Activated naive CD8-positive, alpha-beta T cell treated with anti-CD3 and anti-CD28 coated beads, Interleukin-2, amount 50 U/mL, for 16 hours (primary cell): ENCODE data around the gene SLC18A2.
"Not testable (repeated sequence)": the region's sequence is repeated elsewhere in the genome, so short reads cannot be mapped to it uniquely, and the experiment has no call there.

ENCODE experiments used
- DNase-seq: peaks from one replicate; pipeline ENCODE4 v3.0.0-alpha.2; 2020; ENCODE audit warnings: low read depth, low spot score

The SLC18A2 gene

DNA sequence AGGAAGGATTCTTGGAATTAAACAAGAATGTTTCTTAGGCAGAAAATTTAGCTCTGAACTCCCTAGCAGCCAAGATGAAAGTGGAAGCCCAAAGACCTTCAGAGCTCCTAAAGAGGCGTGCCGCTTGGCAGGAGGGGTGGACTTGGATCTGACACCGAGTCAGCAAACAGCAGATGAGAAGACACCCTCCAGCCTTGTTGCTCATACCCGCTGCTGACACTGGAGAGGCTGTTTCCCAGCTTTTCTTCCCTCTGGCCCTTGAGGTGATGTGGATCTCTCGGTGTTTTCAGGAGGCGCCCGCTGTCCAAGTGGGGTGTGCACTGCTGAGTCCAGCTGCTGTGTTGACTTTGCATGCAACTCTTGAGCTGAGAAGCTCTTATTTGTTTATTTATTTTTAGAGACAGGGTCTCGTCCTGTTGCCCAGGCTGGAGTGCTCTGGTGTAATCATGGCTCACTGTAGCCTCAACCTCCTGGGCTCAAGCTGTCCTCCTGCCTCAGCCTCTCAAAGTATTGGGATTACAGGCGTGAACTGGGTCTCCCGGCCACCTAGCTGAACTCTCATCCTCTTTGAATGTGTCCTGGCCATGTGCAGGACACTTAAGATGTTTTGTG, 21.5 kb downstream of the SLC18A2 start:
- no peak for DNase-seq

DNA sequence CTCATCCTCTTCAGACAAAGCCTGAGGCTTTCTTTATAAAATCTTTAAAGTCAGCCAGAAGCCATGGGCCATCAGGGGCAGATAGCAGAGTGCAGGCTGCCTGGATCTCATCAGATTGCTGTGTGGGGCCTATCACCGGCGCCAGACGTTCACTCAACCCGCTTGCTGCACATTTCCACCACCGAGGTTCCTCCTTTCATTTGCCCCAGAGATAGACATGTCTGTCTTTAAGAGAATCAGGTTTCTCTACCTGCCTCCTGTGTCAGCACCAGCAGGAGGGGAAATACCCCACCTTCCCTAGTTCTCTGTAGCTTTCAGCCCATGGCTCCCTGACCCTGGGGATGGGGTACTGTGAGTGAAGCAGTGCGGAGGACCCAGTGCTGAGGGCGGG, 22.0 kb downstream of the SLC18A2 start:
- no peak for DNase-seq

DNA sequence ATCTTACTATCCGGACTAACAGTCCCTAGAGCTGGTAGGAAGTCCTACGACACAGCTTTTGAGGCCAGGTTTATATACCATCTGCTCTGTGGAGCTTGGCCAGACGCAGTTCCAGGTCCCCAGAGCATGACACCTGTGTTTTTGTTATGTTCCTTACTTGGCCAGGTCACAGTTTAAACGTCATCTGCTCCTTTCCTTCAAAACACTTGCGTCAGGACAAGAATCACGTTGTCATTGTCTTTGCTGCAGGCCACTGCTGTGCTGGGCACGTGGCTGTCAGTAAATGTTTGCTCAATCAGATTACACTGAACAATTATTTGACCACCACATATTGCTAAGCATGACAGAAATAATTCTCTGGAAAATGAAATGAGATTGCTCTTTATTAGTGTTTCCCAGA, 23.9 kb downstream of the SLC18A2 start:
- no peak for DNase-seq

DNA sequence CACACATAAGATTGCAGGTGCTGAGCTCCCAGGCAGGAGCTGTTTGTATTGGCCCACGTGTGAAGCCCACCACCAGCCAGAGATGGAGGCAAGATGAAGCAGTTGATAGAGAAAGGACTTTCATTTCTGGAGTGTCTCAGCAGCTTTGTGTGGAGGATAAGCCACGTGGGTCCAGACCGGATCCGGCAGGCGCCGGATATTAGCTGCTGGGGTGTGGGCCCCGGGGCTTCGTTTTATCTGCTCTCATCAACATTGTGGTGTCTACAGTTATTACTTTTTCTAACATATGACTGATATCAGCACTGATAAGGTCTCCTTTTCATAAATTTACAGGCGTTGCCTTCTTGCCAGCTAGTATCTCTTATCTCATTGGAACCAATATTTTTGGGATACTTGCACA, 25.5 kb downstream of the SLC18A2 start:
- DNase-seq, result no peak

DNA sequence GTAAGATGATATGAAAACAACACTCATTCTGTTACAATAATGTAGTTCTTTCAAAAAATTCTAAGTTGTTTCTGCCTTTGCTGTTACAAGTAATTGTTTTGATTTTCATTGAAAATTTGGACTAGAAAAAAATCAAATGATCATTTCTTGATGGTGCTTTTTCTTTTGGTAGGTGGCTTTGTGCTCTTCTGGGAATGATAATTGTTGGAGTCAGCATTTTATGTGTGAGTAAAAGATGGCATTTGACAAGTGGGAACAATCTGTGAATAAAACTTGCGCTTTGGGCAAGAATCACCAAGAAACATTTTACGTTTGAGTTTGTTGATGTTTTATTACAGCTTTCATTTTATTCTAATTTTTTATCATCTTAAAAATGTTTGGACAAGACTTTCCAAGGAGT, 25.9 kb downstream of the SLC18A2 start:
- no peak for DNase-seq

DNA sequence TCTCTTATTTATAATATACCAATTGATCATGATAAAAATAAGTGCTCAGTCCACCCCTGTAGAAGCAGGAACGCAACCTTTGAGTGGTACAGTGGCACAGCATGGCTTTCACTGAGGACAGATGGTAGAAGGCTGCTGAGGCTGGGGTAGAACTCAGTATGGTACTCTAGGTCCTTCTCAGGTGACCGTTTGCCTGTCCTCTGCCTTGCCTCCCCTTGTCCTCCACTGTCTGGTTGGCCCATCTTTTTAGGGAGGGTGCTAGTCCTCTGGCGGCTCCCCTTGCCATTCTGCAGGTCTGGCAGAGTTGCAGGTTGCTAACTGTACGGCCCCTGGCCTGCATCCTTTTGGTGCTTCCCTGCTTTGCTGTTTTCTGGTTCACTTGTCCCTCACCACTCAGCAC, 27.3 kb downstream of the SLC18A2 start:
- no peak for DNase-seq

DNA sequence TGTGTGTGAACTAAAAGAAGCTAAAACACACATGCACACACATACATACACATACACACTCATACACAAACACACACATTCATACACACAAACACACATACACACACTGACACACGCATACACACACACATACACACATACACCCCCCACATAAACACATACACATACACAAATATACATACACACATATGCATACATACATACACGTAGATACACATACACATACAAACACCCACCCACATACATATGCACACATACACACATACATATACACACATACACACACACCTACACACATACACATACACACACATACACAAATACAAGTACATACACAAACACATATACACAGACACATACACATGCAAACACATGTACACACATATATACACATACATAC, 28.0 kb downstream of the SLC18A2 start:
- DNase-seq, result no peak

DNA sequence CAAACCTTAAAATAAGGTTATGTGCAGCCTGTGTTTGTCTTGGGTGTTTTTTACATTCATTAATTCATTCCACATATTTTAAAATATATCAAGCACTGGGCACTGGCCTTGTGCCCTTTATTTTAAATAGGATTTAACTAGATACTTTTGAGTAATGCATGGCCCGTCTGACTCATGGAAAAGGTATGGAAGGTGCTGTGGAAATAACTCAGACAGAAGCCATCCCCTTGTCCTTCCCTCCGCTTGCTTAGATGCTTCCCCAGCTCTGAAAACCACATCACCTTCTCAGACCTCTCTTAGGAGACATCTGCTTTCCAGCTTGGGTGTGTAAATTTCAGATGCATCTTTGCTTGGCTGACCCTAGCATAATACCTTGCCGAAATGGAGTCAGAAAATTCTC, 30.5 kb downstream of the SLC18A2 start:
- no peak for DNase-seq

DNA sequence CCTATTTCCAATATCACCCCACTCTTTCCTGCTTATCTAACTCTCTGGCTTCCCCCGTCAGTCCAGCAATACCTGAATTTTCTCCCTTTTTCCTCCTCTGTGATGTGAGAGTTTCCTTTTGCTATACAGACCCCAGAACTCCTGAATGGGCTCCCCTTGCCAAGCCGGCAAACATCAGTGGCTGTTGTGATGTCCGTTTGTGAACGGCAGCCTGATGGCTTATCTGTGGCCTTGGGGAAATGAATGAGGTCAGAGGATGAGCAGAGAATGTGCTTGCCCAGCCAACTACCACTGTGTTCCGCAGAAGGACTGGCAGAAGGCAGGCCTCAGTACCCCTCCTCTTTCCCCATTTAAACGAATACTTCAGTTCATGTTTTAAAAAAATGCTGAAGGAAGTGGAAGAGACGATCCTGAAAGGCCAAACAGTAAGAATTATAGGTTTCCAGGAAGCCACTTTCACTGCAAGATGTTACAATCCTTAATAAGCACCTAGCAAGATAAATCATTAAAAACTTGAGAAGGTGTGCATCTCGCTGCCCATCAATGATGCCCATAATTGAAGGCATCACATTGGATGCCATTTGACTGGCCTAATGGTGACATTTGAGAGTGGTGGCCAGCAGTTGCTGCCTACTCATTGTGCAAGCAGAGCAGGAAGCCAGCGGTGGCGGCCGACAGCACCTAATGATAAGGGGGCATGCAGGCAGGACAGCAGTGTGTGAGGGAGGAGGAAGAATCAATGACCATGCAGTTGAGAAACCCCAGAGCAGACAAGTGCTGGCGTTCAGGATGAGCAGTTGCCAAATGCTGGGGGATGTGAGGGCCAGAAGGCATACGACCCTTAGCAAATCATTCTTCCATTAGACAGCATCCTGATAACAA, 31.5 kb downstream of the SLC18A2 start:
- no peak for DNase-seq

DNA sequence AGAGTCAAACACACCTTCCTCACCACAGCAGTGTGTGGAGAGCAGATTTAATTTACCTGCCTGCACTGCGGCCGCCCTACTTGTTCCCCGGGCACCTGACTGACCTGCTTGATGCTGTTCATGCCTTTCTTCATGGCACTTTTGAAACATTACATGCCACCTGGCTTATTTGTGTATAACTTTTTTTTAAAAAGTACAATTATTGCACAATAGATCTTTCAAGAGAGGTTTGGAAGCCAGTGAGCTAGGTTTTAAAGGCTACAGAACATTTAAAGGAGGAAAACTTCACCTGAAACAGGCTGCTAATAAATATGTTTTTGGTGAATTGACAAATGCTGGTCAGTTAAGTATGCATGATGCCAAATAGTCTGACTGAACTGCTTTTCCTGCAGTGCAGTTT, 33.1 kb downstream of the SLC18A2 start:
- no peak for DNase-seq

DNA sequence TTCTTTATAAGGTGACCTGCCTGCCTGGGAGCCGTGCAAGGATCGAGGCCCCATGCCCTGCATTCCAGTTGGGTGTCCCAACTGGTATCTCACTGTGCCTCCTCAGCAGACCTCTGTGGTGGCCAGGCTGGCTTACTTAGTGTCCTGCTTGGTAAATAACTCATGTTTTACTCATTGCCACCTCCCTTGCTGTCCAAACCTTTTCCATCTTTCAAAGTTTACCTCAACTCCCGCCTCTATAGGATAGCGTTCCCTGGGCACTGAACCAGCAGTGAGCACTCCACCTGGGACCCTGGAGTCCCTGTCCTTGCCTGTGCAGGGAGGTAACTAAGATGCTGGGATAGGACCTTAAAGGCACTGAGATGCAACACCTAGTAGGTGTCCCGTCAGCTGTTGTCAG, 33.6 kb downstream of the SLC18A2 start:
- no peak for DNase-seq

DNA sequence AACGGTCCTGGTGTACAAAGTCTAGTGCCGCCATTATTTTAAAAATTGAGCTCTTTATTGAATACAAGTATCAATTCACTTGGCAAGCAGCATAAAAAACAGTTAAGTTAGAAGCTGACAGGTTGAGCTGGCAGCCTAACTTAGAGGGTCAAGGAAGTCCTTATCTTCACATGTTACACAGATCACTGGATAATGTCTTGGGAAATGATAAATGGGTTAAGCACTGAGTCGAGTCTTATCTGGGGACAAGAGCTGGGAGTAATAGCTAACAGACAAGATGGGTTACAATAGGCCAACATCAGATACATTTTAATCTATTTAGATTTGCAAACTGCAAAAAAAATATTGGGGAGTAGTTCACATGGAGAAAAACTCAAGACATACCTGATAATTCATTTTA, 34.2 kb downstream of the SLC18A2 start:
- no peak for DNase-seq

DNA sequence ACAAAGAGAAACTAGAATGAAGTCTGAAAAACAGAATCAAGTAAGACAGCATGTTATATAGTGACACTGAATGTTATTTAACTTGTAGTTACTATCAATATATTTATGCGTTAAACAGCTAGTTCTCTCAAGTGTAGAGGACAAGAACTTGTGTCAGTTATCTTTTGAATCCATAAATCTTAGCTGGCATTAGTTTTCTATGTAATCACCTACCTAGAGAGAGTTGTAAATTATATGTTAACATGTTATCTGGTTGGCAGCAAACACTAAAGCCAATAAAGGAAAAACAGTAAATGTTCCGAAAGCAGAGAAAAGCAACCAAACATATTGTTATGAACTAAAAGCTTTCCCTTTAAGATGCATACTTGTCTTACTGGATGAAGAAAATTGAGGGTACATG, 36.8 kb downstream of the SLC18A2 start:
- no peak for DNase-seq

DNA sequence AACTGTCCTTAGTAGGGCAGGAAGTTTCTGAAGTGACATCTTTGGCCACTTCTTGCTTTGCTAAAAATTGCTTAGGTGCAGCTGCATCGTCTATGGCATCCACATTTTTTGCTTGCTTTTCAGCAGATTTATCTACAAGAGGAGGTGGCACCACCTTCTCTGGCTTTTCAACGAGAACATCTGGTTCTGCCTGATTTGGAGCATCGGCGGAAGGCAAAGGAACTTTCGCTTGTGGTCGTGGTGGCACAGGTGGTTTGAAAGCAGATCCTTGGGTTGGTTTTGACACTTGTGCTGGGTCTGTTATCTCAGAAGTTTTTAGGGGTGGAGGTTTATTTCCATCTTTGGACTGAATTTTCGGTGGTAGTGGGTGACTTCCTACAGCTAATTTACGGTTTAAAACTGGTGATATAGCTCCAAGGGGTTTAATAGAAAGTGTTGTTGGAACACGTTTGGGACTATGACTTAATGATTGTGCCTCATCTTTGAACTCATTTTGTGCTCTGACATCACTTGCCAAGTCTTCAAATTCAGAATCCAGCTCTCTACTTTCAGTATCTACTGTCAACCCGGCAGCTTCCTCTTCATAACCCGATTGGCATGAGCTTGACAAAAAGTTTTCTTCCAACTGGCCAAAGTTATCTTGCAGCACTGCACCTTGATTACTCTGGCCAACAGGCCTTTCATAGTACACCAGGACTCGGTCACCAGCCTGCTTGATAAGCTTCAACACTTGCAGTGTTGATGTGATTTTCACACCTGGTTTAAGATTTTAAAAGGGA, 44.0 kb downstream of the SLC18A2 start:
- no peak for DNase-seq

DNA sequence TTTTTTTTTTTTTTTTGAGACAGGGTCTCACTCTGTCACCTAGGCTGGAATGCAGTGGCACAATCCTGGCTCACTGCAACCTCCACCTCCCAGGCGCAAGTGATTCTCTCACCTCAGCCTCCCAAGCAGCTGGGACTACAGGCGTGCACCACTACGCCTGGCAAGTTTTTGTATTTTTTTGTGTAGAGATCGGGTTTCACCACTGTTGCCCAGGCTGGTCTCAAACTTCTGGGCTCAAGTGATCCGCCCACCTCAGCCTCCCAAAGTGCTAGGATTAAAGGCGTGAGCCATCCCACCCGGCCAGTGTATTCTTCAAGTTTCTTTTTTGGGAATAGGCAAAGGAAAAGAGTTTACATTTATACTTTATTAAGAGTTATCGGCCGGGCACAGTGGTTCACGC, 50.0 kb downstream of the SLC18A2 start:
- DNase-seq, result not testable (repeated sequence)

DNA sequence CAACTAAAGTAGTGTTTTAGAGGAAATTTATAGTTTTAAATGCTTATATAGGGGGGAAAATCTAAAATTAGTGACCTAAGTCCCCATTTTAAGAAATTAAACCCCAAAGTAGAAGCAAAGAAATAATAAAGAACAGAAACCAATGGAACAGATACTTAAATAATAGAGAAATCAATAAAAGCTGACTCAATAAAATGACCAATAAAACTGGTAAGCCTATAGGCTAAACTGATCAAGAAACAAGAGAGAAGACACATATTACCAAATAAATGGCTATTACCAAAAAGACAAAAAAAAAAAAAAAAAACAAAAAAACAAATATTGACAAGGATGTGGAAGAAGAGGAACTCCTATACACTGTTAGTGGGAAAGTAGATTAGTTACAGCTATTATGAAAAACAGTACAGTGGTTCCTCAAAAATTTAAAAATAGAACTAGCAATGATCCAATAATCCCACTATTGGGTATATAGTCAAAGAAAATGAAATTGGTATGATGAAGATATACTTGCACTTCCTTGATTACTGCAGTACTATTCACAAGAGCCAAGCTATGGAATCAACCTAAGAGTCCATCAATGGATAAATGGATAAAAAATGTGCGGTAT, 53.2 kb downstream of the SLC18A2 start:
- no peak for DNase-seq

DNA sequence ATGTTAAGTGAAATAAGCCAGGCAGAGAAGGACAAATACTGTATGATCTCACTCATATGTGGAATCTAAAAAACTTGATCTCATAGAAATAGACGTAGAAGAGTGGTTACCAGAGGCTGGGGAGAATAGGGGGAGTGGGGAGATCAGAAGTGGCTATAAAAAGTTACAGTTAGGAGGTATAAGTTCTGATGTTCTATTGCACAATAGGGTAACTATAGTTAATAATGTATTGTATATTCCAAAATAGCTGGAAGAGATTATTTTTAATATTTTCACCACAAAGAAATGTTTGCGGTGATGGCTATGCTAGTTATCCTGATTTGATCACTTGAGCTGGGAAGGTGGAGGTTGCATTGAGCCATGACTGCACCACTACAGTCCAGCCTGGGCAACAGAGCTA, 53.8 kb downstream of the SLC18A2 start:
- no peak for DNase-seq

DNA sequence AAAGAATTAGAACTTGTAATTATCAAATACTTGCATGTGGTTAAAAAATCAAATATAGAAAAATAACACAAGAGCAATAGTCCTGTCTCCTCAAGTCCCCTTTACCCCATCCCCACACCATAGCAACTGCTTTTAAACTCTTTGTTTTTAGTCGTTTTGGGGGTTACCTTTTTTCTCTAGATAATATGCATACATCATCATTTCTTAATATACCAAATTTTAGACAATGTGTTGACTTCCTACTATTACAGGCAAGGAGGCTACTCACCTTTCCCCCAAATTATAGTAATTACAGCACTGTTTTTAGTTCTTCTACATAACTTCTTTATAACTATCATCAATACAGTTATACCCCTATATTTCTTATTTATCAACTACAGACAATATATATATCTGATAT, 57.3 kb downstream of the SLC18A2 start:
- no peak for DNase-seq

DNA sequence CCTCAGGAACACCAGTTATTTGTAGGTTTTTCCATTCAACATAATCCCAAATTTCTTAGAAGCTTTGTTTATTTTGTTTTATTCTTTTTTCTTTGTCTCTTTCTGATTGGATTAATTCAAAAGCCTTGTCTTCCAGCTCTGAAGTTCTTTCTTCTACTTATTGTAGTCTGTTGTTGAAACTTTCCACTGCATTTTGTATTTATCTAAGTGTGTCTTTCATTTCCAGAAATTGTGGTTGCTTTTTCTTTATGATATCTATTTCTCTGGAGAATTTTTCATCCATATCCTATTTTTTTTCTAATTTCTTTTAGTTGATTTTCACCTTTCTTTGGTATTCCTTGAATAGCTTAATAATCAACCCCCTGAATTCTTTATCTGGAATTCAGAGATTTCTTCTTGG, 58.5 kb downstream of the SLC18A2 start:
- DNase-seq, result no peak

DNA sequence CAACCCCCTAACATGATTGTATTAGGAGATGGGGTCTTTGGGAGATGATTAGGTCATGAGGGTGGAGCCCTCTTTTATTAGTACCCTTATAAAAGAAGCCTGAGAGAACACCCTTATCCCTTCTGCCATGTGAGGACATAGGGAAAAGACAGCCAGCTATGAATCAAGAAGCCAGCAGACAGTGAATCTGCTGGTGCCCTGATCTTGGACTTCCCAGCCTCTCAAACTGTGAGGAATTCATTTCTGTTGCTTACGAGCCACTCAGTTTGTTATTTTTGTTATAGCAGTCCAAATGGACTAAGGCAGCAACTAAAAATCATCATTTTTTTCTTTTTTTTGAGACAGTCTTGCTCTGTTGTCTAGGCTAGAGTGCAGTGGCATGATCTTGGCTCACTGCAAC, 59.8 kb downstream of the SLC18A2 start:
- no peak for DNase-seq

DNA sequence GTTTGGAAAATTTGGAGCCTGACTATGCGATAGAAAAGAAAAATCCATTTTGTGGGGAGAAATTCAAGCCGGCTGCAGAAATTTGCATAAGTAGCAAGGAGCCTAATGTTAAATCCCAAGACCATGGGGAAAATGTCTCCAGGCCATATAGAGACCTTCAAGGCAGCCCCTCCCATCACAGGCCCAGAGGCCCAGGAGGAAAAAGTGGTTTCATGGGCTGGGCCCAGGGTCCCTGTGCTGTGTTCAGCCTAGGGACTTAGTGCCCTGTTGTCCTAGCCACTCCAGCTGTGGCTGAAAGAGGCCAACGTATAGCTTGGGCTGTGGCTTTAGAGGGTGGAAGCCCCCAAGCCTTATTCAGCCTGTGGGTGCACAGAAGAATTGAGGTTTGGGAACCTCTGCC, 62.5 kb downstream of the SLC18A2 start:
- not testable (repeated sequence) for DNase-seq

DNA sequence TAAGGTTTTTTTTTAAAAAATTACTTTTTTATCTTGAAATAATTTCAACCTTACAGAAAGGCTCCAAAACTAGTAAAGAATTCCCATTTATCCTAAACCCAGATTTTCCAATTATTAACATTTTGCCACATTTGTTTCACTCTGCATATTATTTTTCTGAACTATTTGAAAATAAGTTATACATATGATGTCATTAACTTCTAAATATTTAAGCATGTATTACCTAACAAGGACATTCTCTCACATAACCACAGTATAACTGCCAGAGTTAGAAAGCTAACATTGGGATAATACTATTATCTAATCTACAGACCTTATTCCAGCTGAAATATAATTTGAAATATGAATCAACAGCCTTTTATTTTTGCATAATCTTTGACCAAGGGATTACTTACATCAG, 65.8 kb downstream of the SLC18A2 start:
- DNase-seq, result no peak
